H1 (cell line): ENCODE measurements around the gene ASCC1. TPM values are rescaled to one million over a fixed set of nuclear protein-coding genes. Genes with fewer than 3 reads are reported as not detected.

Experiments used
- CTCF ChIA-PET: fragments of 300-600 bp; sonication (Branson Sonifier 250); formaldehyde crosslinking; loops from one replicate; lab custom pipeline; 2021; ENCODE audit not compliant: partially characterized antibody; lab: Charles Lee
- POLR2A ChIA-PET: fragments of 300-600 bp; sonication (Branson Sonifier 250); formaldehyde crosslinking; loops from one replicate; lab custom pipeline; 2021; ENCODE audit warnings: inconsistent platforms; ENCODE audit not compliant: partially characterized antibody; lab: Charles Lee
- DNase-seq, 2 experiments: peaks; one replicate each; pipeline versions ENCODE4 v3.0.0 to v3.0.0-alpha.2; 2010 to 2022; ENCODE audit warnings: low spot score in 2 of 2, low read depth in 1 of 2, mixed read lengths in 1 of 2
- FAIRE-seq: peaks from 2 replicates; lab custom pipeline; 2011; peaks lifted over from hg19 to GRCh38; lab: Jason Lieb, UNC
- H2AFZ ChIP-seq: 2 replicates; pipeline ENCODE4 v1.8.1; 2012; ENCODE audit warnings: low read length, inconsistent platforms
- H2AK5ac ChIP-seq: 2 replicates; pipeline ENCODE4 v1.6.1; 2013; ENCODE audit warnings: low read depth, low read length
- H2BK120ac ChIP-seq: replicated peaks from 2 replicates; pipeline ENCODE3; 2013; ENCODE audit warnings: low read depth, low read length, inconsistent platforms
- H2BK12ac ChIP-seq: 2 replicates; pipeline ENCODE4 v1.6.1; 2013; ENCODE audit warnings: low read depth, low read length
- H2BK15ac ChIP-seq: 2 replicates; pipeline ENCODE4 v1.6.1; 2013; ENCODE audit warnings: low read length
- H2BK20ac ChIP-seq: 2 replicates; pipeline ENCODE4 v1.6.1; 2013; ENCODE audit warnings: low read length
- H2BK5ac ChIP-seq: 2 replicates; pipeline ENCODE4 v1.6.1; 2013; ENCODE audit warnings: low read depth, low read length
- H3K14ac ChIP-seq: 2 replicates; pipeline ENCODE4 v1.6.1; 2013; ENCODE audit warnings: inconsistent platforms; ENCODE audit not compliant: insufficient read length
- H3K18ac ChIP-seq: 2 replicates; pipeline ENCODE4 v1.6.1; 2013; ENCODE audit warnings: low read length; ENCODE audit errors: extremely low read depth
- H3K23ac ChIP-seq: 2 replicates; pipeline ENCODE4 v1.6.1; 2013; ENCODE audit warnings: inconsistent platforms; ENCODE audit not compliant: insufficient read length
- H3K23me2 ChIP-seq: 2 replicates; pipeline ENCODE4 v1.6.1; 2013; ENCODE audit warnings: low read depth, low read length
- H3K27ac ChIP-seq: 2 replicates; pipeline ENCODE4 v1.6.1; 2011; ENCODE audit warnings: low read depth, low read length, inconsistent platforms
- H3K27me3 ChIP-seq, 4 experiments: replicated peaks in 1 of 4; 1 replicate in 1 of 4; 2 replicates in 3 of 4; pipeline versions ENCODE4 v1.6.1 to v1.8.1; 2011 to 2013; ENCODE audit warnings: low read length in 3 of 4, mild to moderate bottlenecking in 3 of 4, inconsistent platforms in 2 of 4, mixed read lengths in 2 of 4, moderate library complexity in 1 of 4; ENCODE audit not compliant: control insufficient read depth in 3 of 4, insufficient read depth in 3 of 4; ENCODE audit errors: extremely low read depth in 1 of 4
- H3K36me3 ChIP-seq, 4 experiments: 2 replicates each; pipeline versions ENCODE4 v1.6.1 to v1.8.1; 2011 to 2013; ENCODE audit warnings: mild to moderate bottlenecking in 4 of 4, low read length in 3 of 4, moderate library complexity in 2 of 4, control low read depth in 1 of 4, inconsistent platforms in 1 of 4; ENCODE audit not compliant: insufficient read depth in 4 of 4, control insufficient read depth in 2 of 4
- H3K4ac ChIP-seq: replicated peaks from 2 replicates; pipeline ENCODE3; 2013; ENCODE audit warnings: low read length, low read depth, mixed read lengths, inconsistent platforms; ENCODE audit not compliant: insufficient read length
- H3K4me1 ChIP-seq, 4 experiments: replicated peaks in 1 of 4; 1 replicate in 1 of 4; 2 replicates in 3 of 4; pipeline versions ENCODE4 v1.6.1 to v1.8.1; 2011 to 2013; ENCODE audit warnings: low read length in 3 of 4, inconsistent platforms in 2 of 4, mixed read lengths in 1 of 4; ENCODE audit not compliant: insufficient read depth in 4 of 4, control insufficient read depth in 3 of 4
- H3K4me2 ChIP-seq, 2 experiments: 2 replicates each; pipeline versions ENCODE4 v1.6.1 to v1.8.1; 2011 to 2013; ENCODE audit warnings: low read depth in 2 of 2, low read length in 2 of 2, control low read depth in 1 of 2, inconsistent platforms in 1 of 2, mild to moderate bottlenecking in 1 of 2; ENCODE audit not compliant: insufficient read depth in 1 of 2
- H3K4me3 ChIP-seq, 4 experiments: fragments of 200-600, 300-600 bp in 1 of 4; sonication (generic), shearing (Covaris generic), sonication (Bioruptor Twin) in 1 of 4; 2 replicates each; pipeline versions ENCODE4 v1.5.1 to v1.8.1; 2011 to 2016; ENCODE audit warnings: low read length in 4 of 4, low read depth in 3 of 4, control low read depth in 2 of 4, inconsistent platforms in 2 of 4, mild to moderate bottlenecking in 2 of 4, mixed read lengths in 1 of 4, moderate library complexity in 1 of 4; ENCODE audit not compliant: insufficient read depth in 2 of 4; ENCODE audit errors: extremely low read depth in 1 of 4
- H3K56ac ChIP-seq: replicated peaks from 2 replicates; pipeline ENCODE3; 2013; ENCODE audit warnings: low read depth, mild to moderate bottlenecking, mixed read lengths, low read length, inconsistent platforms; ENCODE audit not compliant: insufficient read length
- H3K79me1 ChIP-seq: 2 replicates; pipeline ENCODE4 v1.6.1; 2013; ENCODE audit warnings: low read depth, low read length, control low read depth
- H3K79me2 ChIP-seq, 2 experiments: 2 replicates each; pipeline versions ENCODE4 v1.6.1 to v1.8.1; 2012 to 2013; ENCODE audit warnings: low read length in 2 of 2, mild to moderate bottlenecking in 2 of 2, inconsistent platforms in 1 of 2; ENCODE audit not compliant: insufficient read depth in 2 of 2, control insufficient read depth in 1 of 2
- H3K9ac ChIP-seq, 4 experiments: replicated peaks in 1 of 4; 1 replicate in 1 of 4; 2 replicates in 3 of 4; pipeline versions ENCODE4 v1.6.1 to v1.8.1; 2011 to 2013; ENCODE audit warnings: low read depth in 3 of 4, low read length in 3 of 4, control low read depth in 2 of 4, mild to moderate bottlenecking in 2 of 4, moderate library complexity in 2 of 4, inconsistent platforms in 1 of 4; ENCODE audit errors: extremely low read depth in 1 of 4
- H3K9me3 ChIP-seq, 2 experiments: 2 replicates each; pipeline versions ENCODE4 v1.6.1 to v1.8.1; 2012 to 2013; ENCODE audit warnings: mild to moderate bottlenecking in 2 of 2, moderate library complexity in 2 of 2, control low read depth in 1 of 2, inconsistent platforms in 1 of 2, low read depth in 1 of 2, low read length in 1 of 2, mixed read lengths in 1 of 2; ENCODE audit not compliant: insufficient read depth in 2 of 2
- H4K20me1 ChIP-seq, 2 experiments: replicated peaks in 1 of 2; 2 replicates each; pipeline versions ENCODE3 to v1.8.1; 2011 to 2013; ENCODE audit warnings: inconsistent platforms in 2 of 2, low read length in 2 of 2, mild to moderate bottlenecking in 1 of 2; ENCODE audit not compliant: insufficient read depth in 2 of 2, control insufficient read depth in 1 of 2
- H4K5ac ChIP-seq: 2 replicates; pipeline ENCODE4 v1.6.1; 2013; ENCODE audit warnings: low read length, low read depth, mixed read lengths, inconsistent platforms; ENCODE audit not compliant: insufficient read length
- H4K8ac ChIP-seq: 2 replicates; pipeline ENCODE4 v1.8.0; 2013; ENCODE audit warnings: mild to moderate bottlenecking, moderate library complexity, low read length, inconsistent platforms; ENCODE audit not compliant: insufficient read depth; ENCODE audit errors: extremely low read depth
- H4K91ac ChIP-seq: replicated peaks from 2 replicates; pipeline ENCODE3; 2013; ENCODE audit warnings: low read length, mixed read lengths, inconsistent platforms; ENCODE audit not compliant: insufficient read length
- CBX8 ChIP-seq: fragments of 300-800, 300-1000 bp; sonication (generic); IDR thresholded peaks from 2 replicates; pipeline ENCODE4 v1.7.1; 2016; ENCODE audit warnings: low read depth, low read length, borderline replicate concordance
- EZH2 ChIP-seq: fragments of 200-600 bp; sonication (generic); IDR thresholded peaks from 2 replicates; pipeline ENCODE4 v1.7.1; 2012; ENCODE audit warnings: low read depth, mild to moderate bottlenecking, moderate library complexity, low read length, inconsistent platforms; ENCODE audit not compliant: severe bottlenecking
- GTF2F1 ChIP-seq: IDR thresholded peaks from 2 replicates; pipeline ENCODE4 v1.6.1; 2012; ENCODE audit warnings: low read depth, low read length, improper control_type of control experiment, borderline replicate concordance
- KDM5A ChIP-seq: fragments of 200-600 bp; IDR thresholded peaks from 2 replicates; pipeline ENCODE4 v1.7.1; 2012; ENCODE audit warnings: mild to moderate bottlenecking, low read length, inconsistent platforms, mixed read lengths
- NRF1 ChIP-seq: IDR thresholded peaks from 2 replicates; pipeline ENCODE4 v1.6.1; 2011; ENCODE audit warnings: mild to moderate bottlenecking, low read depth, low read length, improper control_type of control experiment
- POU5F1 ChIP-seq: IDR thresholded peaks from 2 replicates; pipeline ENCODE4 v1.6.1; 2011; ENCODE audit warnings: low read depth, mild to moderate bottlenecking, low read length, moderate library complexity
- RXRA ChIP-seq: IDR thresholded peaks from 2 replicates; pipeline ENCODE4 v1.6.1; 2011; ENCODE audit warnings: low read depth, mild to moderate bottlenecking, low read length, moderate library complexity; ENCODE audit not compliant: insufficient read depth
- SIX5 ChIP-seq: IDR thresholded peaks from 2 replicates; pipeline ENCODE4 v1.6.1; 2011; ENCODE audit warnings: mild to moderate bottlenecking, low read depth, low read length
- SP4 ChIP-seq: IDR thresholded peaks from 2 replicates; pipeline ENCODE4 v1.6.1; 2012; ENCODE audit warnings: low read length, inconsistent platforms
- SUZ12 ChIP-seq: fragments of 200-600 bp; sonication (generic); IDR thresholded peaks from 2 replicates; pipeline ENCODE4 v1.6.1; 2012; ENCODE audit warnings: mild to moderate bottlenecking, inconsistent platforms, low read length, moderate library complexity, mixed read lengths
- WGBS, 2 experiments: shearing (Covaris generic) in 1 of 2; methylation state at CpG; one replicate each; pipeline versions ENCODE4 v1.1.6 to v1.1.7; 2013 to 2015; ENCODE audit warnings: low lambda C conversion rate in 2 of 2, mixed read lengths in 2 of 2, inconsistent platforms in 1 of 2, low coverage in 1 of 2, missing lambda C conversion rate in 1 of 2; ENCODE audit not compliant: insufficient replicate concordance in 2 of 2, insufficient coverage in 1 of 2, insufficient read length in 1 of 2; ENCODE audit errors: extremely low coverage in 1 of 2, missing lambda C conversion rate in 1 of 2; 5-methylcytosine and 5-hydroxymethylcytosine counted together
- polyA plus RNA-seq, 7 experiments: library from polyadenylated mRNA; depleted of rRNA in 3 of 7; stranded (reverse) in 5 of 7; unstranded in 2 of 7; fragments of >200 nt in 5 of 7; fragments of 200-250 nt in 2 of 7; gene quantifications; 1 replicate in 5 of 7; 2 replicates in 1 of 7; 4 replicates in 1 of 7; pipeline versions ENCODE4 v1.2.1 to v1.2.3, GENCODE V29; 2011 to 2013; ENCODE audit warnings: missing spikeins in 2 of 7, mixed read lengths in 2 of 7
- total RNA-seq: library from RNA; stranded (reverse); fragmentation: NEBNext Ultra II Directional; extraction: Animal tissue kit (Norgen Biotek cat#: 25700); gene quantifications from 2 replicates; pipeline ENCODE4 v1.2.1, GENCODE V29; 2021
- TF ChIP-seq, protein P1 (sequence below): IDR thresholded peaks from 2 replicates; pipeline ENCODE4 v1.6.1; 2012; ENCODE audit warnings: inconsistent platforms

Gene ASCC1
- total and polyA plus RNA-seq, 2 of the 8 experiments (the other 6 are each of a cell fraction or from before 2014, with no cell fraction given), result 25.6 to 35.8 TPM

- Histone ChIP-seq H2BK15ac (no peak overlapping the region; the same call in 1 of the 2 replicates), H2AK5ac (no peak overlapping the region), H4K5ac (no peak overlapping the region), H3K36me3 (no peaks in the 10 kb centered on the region), H2BK120ac (no peak overlapping the region), H3K27ac (no peak overlapping the region), H3K14ac (no peak overlapping the region), H2BK12ac (no peak overlapping the region), H3K4me1 (peaks cover 0 to 9% (median 7%) of the 10 kb centered on the region in 4 experiments; a peak in 4 of 7 replicates), H3K9ac (no peak overlapping the region), H4K91ac (no peak overlapping the region), H4K8ac (no peak overlapping the region; the same call in 1 of the 2 replicates), H3K79me2 (no peaks in the 10 kb centered on the region), H2BK20ac (no peak overlapping the region), H3K27me3 (no peaks in the 10 kb centered on the region), H4K20me1 (peaks cover 0 to 3% of the 10 kb centered on the region in 2 experiments), H3K23me2 (no peaks in the 10 kb centered on the region), H3K18ac (no peak overlapping the region), H3K4me2 (no peak overlapping the region), H2AFZ (no peak overlapping the region), H3K56ac (no peak overlapping the region), H3K4ac (no peak overlapping the region), H3K23ac (no peak overlapping the region), H3K9me3 (no peaks in the 10 kb centered on the region), H2BK5ac (no peak overlapping the region), H3K4me3 (no peak overlapping the region), H3K79me1 (no peaks in the 10 kb centered on the region)
- WGBS, 2 experiments, result 87% methylated on average over 19 of the region's 21 CpGs; no CpG with 5 or more reads in 1 of the 2 experiments
- ChIA-PET POLR2A (interaction anchor here (0.6 to 1.4 kb wide), 5 partner anchors 9 to 261 kb away, joined by 3 to 5 read pairs (median 4); no protein-coding TSS in a partner anchor), CTCF (interaction anchor here (0.9 to 8.2 kb wide), 8 partner anchors 9 to 260 kb away, joined by 3 to 77 read pairs (median 5); no protein-coding TSS in a partner anchor)
- FAIRE-seq (no peak), DNase-seq (no peak)
- no peak for TF ChIP-seq KDM5A
- no peak for TF ChIP-seq CBX8
- no peak for TF ChIP-seq SP4
- no peak for TF ChIP-seq SUZ12
- TF ChIP-seq RXRA, result no peak
- no peak for TF ChIP-seq EZH2
- no peak for TF ChIP-seq SIX5
- TF ChIP-seq, protein P1, sequence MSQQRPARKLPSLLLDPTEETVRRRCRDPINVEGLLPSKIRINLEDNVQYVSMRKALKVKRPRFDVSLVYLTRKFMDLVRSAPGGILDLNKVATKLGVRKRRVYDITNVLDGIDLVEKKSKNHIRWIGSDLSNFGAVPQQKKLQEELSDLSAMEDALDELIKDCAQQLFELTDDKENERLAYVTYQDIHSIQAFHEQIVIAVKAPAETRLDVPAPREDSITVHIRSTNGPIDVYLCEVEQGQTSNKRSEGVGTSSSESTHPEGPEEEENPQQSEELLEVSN, result no peak
- no peak for TF ChIP-seq NRF1
- TF ChIP-seq GTF2F1, result no peak
- no peak for TF ChIP-seq POU5F1
Observed at GRCh38 chr10:72058989-72059842, 156.9 kb downstream of the ASCC1 start.
